DMS 273 (cell line): Measurements from ENCODE around the gene ZNF74.
"Not testable (repeated sequence)": the region's sequence is repeated elsewhere in the genome, so short reads cannot be mapped to it uniquely, and the experiment has no call there.

Source experiments
- DNase-seq: peaks from one replicate; lab custom pipeline; 2025; ENCODE audit not compliant: unreplicated experiment; lab: John Stamatoyannopoulos, UW

ZNF74 gene

DNA sequence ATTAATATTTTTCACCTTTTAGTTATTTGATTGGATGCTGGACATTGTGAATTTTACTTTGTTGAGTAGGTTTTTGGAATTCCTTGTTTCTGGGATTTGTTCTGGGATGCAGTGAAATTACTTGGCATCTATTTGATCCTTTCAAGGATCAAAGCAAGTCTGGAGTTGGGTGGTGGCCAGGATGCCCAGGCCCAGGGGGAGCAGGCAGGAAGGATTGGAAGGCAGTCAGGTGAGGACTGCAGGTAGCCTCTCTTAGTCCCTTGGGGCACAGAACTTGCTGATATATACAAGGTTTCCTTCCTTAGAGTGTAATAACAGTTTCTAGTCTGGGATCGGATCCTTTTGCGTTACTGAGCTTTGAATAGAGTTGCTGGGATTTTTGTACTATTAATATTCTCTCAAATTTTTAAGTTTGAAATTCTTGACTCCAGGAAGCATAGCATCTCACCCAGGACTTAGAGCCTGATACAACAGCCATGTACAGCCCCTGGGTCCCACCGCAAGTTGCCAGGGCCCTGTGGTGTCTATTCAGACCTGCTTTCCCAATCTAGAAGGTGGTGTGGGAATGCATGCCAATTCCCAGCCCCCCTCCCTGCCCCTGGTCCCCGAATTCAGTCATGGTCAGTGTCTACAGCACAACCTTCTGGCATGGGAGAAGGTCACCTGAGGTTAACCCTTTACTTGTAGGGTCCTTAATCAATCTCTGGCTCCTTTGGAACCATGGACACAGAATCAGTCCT, 6.1 kb downstream of the ZNF74 start:
- DNase-seq, result no peak

GRCh38 chr22:20400606-20401375, 6.8 kb downstream of the ZNF74 start:
- DNase-seq, result no peak

GRCh38 chr22:20401376-20402014, 7.5 kb downstream of the ZNF74 start:
- no peak for DNase-seq

GRCh38 chr22:20402960-20403778, 9.2 kb downstream of the ZNF74 start:
- DNase-seq, result no peak

DNA sequence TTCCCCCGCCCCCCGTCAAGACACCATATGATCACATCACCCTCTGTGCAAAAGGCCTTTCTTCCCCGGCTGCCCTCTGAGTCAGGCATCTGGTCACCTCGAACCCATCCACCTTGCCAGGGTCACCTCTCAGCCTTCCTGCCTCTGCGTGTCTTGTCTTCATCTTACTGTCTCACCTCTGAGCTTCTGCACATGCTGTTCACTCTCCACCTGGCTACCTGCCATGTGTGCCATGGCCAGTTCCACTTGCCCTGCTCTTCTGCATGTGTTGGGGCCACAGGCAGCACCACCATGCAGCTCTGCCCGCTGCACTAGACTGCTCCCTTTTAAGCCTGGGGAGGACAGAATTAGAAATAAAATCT, 9.8 kb downstream of the ZNF74 start:
- DNase-seq, result no peak

DNA sequence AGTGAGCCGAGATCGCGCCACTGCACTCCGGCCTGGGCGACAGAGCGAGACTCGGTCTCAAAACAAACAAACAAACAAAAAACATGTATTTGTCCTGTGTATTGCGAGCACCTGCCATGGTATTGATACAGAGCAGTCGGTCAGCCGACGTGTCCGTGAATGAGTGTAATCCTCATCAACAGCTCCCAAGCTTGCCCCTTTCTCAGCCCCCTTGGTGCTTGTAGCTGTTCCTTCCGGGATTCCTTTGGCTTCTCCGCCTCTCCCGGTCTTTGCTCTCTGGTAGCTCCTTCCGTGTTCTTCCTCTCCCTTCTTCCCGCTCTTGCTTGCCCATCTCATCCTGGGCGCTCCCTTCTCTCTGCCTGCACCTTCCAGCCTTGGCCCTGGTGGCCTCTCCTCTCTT, 10.9 kb downstream of the ZNF74 start:
- no peak for DNase-seq

- no peak for DNase-seq
Measured at GRCh38 chr22:20405291-20405930, 11.5 kb downstream of the ZNF74 start.

DNA sequence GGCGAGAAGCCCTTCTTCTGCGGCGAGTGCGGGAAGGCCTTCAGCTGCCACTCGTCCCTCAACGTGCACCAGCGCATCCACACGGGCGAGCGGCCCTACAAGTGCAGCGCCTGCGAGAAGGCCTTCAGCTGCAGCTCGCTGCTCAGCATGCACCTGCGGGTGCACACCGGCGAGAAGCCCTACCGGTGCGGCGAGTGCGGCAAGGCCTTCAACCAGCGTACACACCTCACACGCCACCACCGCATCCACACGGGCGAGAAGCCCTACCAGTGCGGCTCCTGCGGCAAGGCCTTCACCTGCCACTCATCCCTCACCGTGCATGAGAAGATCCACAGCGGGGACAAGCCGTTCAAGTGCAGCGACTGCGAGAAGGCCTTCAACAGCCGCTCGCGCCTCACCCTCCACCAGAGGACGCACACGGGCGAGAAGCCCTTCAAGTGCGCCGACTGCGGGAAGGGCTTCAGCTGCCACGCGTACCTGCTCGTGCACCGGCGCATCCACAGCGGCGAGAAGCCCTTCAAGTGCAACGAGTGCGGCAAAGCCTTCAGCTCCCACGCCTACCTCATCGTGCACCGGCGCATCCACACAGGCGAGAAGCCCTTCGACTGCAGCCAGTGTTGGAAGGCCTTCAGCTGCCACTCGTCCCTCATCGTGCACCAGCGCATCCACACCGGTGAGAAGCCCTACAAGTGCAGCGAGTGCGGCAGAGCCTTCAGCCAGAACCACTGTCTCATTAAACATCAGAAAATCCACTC, 12.2 kb downstream of the ZNF74 start:
- DNase-seq, result no peak

GRCh38 chr22:20406686-20407408, 12.9 kb downstream of the ZNF74 start:
- no peak for DNase-seq

DNA sequence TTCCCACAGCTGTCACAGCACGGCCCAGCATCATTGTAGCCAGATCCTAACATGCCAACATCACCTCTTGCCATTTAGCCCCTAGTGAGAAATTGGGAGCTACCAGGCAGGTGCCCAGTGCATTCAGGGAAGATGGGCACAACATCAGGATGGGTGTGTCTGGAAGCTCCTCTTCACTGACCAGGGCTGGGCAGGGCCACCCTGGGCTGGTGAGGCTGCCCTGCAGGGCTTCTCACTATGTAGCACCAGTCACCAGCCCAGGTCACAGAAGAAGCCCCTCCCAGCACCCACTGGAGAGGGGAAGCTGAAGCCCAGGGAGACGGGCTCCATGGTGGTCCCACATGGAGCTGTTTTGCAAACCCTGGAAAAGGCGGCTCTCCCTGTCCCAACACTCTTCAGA, 13.9 kb downstream of the ZNF74 start:
- no peak for DNase-seq

- DNase-seq, result no peak
Measured at GRCh38 chr22:20408891-20409290, 14.9 kb downstream of the ZNF74 start.

GRCh38 chr22:20409385-20409784, 15.4 kb downstream of the ZNF74 start:
- DNase-seq, result not testable (repeated sequence)

GRCh38 chr22:20412474-20413216, 18.7 kb downstream of the ZNF74 start:
- no peak for DNase-seq

DNA sequence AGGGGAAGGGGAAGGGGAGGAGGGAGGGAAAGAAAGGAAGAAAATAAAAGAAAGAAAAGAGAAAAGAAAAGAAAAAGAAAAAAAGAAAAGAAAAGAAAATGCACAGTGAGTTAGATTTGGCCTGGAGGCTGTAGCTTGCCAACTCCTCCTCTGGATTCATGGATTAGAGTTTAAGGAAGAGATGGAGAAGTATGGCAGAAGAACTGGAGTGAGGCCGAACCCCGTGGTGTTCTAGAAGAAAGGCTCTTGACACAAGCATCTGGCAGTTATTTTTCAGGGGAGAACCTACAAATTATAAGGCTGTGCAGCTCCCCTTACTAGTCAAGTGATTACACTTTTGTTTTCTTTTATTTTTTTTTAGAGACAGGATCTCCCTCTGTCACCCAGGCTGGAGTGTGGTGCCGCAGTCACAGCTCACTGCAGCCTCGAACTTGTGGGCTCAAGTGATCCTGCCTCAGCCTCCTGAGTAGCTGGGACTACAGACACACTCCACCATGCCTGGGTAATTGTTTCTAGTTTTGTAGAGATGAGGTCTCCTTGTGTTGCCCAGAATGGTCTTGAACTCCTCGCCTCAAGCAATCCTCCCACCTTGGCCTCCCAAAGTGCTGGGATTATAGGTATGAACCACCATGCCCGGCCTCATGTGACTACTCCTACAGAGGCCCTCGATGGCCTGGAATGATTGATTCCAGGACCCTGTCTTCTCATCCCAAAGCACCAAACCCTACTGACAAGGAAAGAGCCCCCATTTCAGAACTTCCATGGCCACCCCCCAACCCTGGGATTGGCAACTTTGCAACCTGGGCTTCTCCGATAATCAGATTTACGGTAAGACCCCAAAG, 19.5 kb downstream of the ZNF74 start:
- no peak for DNase-seq

GRCh38 chr22:20414059-20414440, 20.1 kb downstream of the ZNF74 start:
- no peak for DNase-seq

DNA sequence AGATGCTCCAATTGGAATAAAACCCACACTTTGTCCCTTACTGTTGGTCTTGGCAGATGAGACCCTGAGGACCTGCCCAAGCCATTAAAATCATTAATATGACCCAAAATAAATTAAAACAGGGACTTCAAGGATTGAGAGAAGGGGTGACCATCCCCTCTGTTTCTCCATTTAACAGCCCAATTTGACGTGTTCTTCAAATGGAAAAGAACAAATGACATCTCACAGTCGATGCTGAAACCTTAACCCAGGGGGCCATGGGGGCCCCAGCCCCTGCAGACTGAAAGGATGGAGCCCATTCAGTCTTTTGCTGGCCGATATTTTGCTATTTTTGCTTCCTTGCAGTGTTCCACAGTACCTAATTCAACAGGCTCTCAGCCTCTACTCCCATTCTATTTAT, 20.5 kb downstream of the ZNF74 start:
- no peak for DNase-seq

GRCh38 chr22:20415241-20415640, 21.3 kb downstream of the ZNF74 start:
- DNase-seq, result not testable (repeated sequence)

DNA sequence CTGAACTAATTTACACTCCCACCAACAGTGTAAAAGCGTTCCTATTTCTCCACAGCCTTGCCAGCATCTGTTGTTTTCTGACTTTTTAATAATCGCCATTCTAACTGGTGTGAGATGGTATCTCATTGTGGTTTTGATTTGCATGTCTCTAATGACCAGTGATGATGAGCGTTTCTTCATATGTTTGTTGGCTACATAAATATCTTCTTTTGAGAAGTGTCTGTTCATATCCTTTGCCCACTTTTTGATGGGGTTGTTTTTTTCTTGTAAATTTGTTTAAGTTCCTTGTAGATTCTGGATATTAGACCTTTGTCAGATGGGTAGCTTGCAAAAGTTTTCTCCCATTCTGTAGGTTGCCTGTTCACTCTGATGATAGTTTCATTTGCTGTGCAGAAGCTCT, 21.7 kb downstream of the ZNF74 start:
- not testable (repeated sequence) for DNase-seq
